ENCODE data around the gene PSMB8. TPM values are rescaled to one million over a fixed set of nuclear protein-coding genes. Genes with fewer than 3 reads are reported as not detected.
A peak's percentile ranks its signal among the peaks of the same experiment; 100 is the strongest.

PSMB8 gene
- total RNA-seq, 1 donor from 2014 or later, result 358 TPM

DNA sequence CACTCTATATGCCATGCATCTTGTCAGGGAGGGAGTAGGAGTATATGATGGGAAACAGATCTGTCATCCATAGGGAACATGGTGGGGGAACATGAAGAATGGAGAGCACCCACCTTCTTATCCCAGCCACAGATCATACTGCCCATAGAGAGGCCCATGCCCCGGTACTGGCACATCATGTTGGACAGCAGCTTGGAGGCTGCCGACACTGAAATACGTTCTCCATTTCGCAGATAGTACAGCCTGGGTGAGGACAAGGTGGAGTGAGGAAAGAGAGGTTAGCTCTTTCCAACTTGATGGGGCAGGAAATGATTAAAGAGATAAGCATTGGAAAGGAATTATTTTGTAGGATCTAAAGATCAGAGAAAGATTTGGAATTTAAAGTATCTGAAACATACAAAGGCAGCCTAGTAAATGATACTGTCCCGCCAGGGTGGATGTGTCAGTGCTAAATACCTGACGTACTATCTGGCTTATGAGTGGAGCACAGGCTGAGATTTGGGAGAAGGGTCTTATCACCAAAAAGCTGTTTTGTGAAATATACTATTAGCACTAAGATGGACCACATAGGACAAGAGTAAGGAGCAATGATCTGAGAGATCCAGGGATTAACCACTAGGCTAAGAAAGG, 1.7 kb downstream of the PSMB8 start:
- H3K9me3 Mint-ChIP-seq, result no peaks in the 10 kb centered on the region
- H3K27me3 Mint-ChIP-seq (ENCODE audit: insufficient read depth), result no peaks in the 10 kb centered on the region
- DNase-seq (ENCODE audit: low spot score), result no peak
- peak overlapping the region; percentile 93 for H3K4me3 Mint-ChIP-seq
- peaks cover 70% of the 10 kb centered on the region for H3K4me1 Mint-ChIP-seq (ENCODE audit: low read depth)
- peak overlapping the region; percentile 88 for H3K27ac Mint-ChIP-seq
- intact Hi-C loops (cut with micrococcal nuclease), result loop anchor here (5.0 to 10.0 kb wide), 3 partner anchors 470 to 1190 kb away; partner anchors contain the start of genes BAG6, CUTA, PHF1 and TAPBP
- peaks cover 70% of the 10 kb centered on the region for H3K36me3 Mint-ChIP-seq (ENCODE audit: low read depth)

GRCh38 chr6:32840604-32841246, 3.1 kb downstream of the PSMB8 start:
- no peaks in the 10 kb centered on the region for H3K9me3 Mint-ChIP-seq
- H3K4me1 Mint-ChIP-seq (ENCODE audit: low read depth), result peaks cover 70% of the 10 kb centered on the region
- intact Hi-C loops (cut with micrococcal nuclease), result loop anchor here (5.0 to 10.0 kb wide), 3 partner anchors 472 to 1188 kb away; partner anchors contain the start of genes BAG6, CUTA, PHF1 and TAPBP
- no peaks in the 10 kb centered on the region for H3K27me3 Mint-ChIP-seq (ENCODE audit: insufficient read depth)
- H3K36me3 Mint-ChIP-seq (ENCODE audit: low read depth), result peaks cover 70% of the 10 kb centered on the region
- peak overlapping the region; percentile 88 for H3K27ac Mint-ChIP-seq
- peak overlapping the region; percentile 93 for H3K4me3 Mint-ChIP-seq
- peak; percentile 25 for DNase-seq (ENCODE audit: low spot score)

- Mint-ChIP-seq H3K27me3 (ENCODE audit: insufficient read depth) (no peaks in the 10 kb centered on the region), H3K36me3 (ENCODE audit: low read depth) (peaks cover 72% of the 10 kb centered on the region), H3K4me3 (peak overlapping the region; percentile 79), H3K4me1 (ENCODE audit: low read depth) (peaks cover 77% of the 10 kb centered on the region), H3K27ac (peak overlapping the region; percentile 89), H3K9me3 (no peaks in the 10 kb centered on the region)
- intact Hi-C loops (cut with micrococcal nuclease), result loop anchor here (2.0 kb wide), 1 partner anchor 55 kb away; no protein-coding TSS in a partner anchor
- DNase-seq (ENCODE audit: low spot score), result no peak
Measured at GRCh38 chr6:32839356-32839755, 4.5 kb downstream of the PSMB8 start.

DNA sequence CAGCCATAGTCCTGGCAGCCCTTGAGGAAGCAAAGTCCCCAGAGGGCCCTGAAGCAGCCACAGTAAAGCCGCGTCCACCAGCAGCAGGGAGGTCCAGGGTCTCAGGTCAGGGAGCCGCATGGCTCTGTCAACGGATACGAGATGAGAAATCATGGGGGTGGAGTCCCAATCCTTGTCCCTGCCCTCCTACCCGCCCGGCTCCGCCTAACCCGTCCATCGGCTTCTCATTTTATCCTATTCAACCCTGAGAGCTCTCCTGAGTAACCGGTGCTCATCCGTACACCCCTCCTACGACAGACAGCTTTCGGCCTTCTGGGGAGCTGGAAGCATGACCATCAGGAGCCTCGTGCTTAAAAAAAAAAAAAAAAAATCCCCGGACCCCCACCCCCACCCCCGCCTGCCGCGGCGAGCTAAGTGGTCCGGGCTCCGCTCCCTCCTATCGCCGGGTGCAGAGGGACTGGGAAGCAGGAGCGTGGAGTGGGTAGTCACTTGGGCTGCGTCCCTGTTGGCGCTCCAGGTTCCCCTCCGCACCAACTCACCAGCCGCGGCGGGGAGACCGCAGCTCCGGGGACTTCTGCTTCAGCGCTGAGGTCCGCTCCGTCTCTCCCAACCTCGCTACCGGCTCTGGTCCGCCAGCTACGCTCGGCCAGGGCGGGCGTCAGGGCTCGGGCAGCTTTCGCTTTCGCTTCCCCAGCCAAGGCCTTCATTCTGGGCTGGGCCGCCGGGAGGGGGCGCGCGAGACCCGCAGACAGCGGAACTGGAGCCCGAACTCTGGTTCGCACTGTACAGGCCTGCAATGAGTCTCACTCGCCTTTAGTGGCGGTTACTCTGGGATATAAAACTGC, 5.5 kb downstream of the PSMB8 start, which contains the start of gene TAP2:
Gene TAP2 (minus strand): TSS at position 626 of the 845 bp plus-strand sequence. CDS start 506 bp downstream, at position 120.
- Mint-ChIP-seq H3K36me3 (ENCODE audit: low read depth) (peaks cover 76% of the 10 kb centered on the region), H3K27ac (peak within 1 kb of the TSS; percentile 89), H3K27me3 (ENCODE audit: insufficient read depth) (no peaks in the 10 kb centered on the region), H3K4me3 (peak within 1 kb of the TSS; percentile 79), H3K4me1 (ENCODE audit: low read depth) (peaks cover 87% of the 10 kb centered on the region), H3K9me3 (no peaks in the 10 kb centered on the region)
- peak; percentile 97 for DNase-seq (ENCODE audit: low spot score)
- intact Hi-C loops (cut with micrococcal nuclease), result loop anchor here (1.0 to 2.0 kb wide), 4 partner anchors 16 to 133 kb away; partner anchors contain the start of gene PSMB9

GRCh38 chr6:32837651-32838113, 6.2 kb downstream of the PSMB8 start:
- Mint-ChIP-seq H3K4me3 (peak overlapping the region; percentile 79), H3K36me3 (ENCODE audit: low read depth) (peaks cover 76% of the 10 kb centered on the region), H3K27me3 (ENCODE audit: insufficient read depth) (no peaks in the 10 kb centered on the region), H3K27ac (peak overlapping the region; percentile 72), H3K4me1 (ENCODE audit: low read depth) (peaks cover 88% of the 10 kb centered on the region), H3K9me3 (no peaks in the 10 kb centered on the region)
- intact Hi-C loops (cut with micrococcal nuclease), result loop anchor here (1.0 to 2.0 kb wide), 4 partner anchors 17 to 134 kb away; partner anchors contain the start of gene PSMB9
- DNase-seq (ENCODE audit: low spot score), result no peak

GRCh38 chr6:32836873-32837272, 7.0 kb downstream of the PSMB8 start:
- Mint-ChIP-seq H3K4me1 (ENCODE audit: low read depth) (peaks cover 88% of the 10 kb centered on the region), H3K27ac (peak overlapping the region; percentile 72), H3K4me3 (peak overlapping the region; percentile 79), H3K36me3 (ENCODE audit: low read depth) (peaks cover 75% of the 10 kb centered on the region), H3K9me3 (no peaks in the 10 kb centered on the region), H3K27me3 (ENCODE audit: insufficient read depth) (no peaks in the 10 kb centered on the region)
- intact Hi-C loops (cut with micrococcal nuclease), result no loop called here
- DNase-seq (ENCODE audit: low spot score), result no peak

DNA sequence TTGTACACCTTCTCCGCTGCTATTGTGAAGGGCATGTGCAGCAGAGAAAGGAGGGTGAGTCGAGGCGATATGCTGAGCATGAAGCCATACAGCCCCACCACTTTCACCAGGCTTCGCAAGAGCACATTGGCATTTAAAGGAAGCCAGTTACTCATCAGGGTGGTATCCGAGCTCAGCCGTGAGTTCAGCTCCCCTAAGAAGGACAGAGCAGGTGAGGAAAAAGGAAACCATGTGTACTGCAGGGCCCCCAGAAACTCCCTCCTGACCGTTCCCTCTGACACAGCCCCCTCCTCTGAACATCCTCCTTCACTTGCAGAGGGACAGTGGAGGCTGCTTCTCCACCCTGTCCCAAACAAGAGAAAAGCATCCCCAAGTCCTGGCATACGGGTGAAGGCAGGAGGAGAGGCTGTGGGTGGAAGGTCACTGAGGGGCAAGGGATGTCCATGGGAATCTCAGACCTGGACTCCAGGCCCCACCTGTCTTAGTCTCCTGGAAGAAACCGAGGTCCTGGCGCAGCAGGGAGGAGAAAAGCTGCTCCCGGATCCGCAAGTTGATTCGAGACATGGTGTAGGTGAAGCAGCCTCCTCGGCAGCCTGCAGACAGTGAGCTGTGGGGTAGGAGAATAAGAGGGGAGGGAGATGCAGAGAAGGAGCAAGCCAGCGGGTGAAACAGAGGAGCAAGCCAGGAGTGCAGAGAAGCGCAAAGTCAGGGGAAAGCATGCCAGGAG, 8.5 kb downstream of the PSMB8 start:
- peak overlapping the region; percentile 79 for H3K4me3 Mint-ChIP-seq
- H3K27me3 Mint-ChIP-seq (ENCODE audit: insufficient read depth), result no peaks in the 10 kb centered on the region
- intact Hi-C loops (cut with micrococcal nuclease), result no loop called here

DNA sequence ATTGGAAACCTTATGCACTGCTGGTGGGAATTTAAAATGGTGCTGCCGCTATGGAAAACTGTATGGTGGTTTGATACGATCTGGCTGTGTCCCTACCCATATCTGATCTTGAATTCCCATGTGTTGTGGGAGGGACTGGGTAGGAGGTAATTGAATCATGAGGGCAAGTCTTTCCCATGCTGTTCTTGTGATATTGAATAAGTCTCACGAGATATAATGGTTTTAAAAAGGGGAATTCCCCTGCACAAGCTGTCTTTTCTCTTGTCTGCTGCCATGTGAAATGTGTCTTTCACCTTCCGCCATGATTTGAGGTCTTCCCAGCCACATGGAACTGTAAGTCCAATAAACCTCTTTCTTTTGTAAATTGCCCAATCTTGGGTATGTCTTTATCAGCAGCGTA, 10.2 kb downstream of the PSMB8 start:
- intact Hi-C loops (cut with micrococcal nuclease), result no loop called here
- H3K27ac Mint-ChIP-seq, result peak overlapping the region; percentile 5
- H3K4me1 Mint-ChIP-seq (ENCODE audit: low read depth), result peaks cover 81% of the 10 kb centered on the region
- no peaks in the 10 kb centered on the region for H3K9me3 Mint-ChIP-seq
- peaks cover 82% of the 10 kb centered on the region for H3K36me3 Mint-ChIP-seq (ENCODE audit: low read depth)
- peak overlapping the region; percentile 34 for H3K4me3 Mint-ChIP-seq
- no peak for DNase-seq (ENCODE audit: low spot score)
- H3K27me3 Mint-ChIP-seq (ENCODE audit: insufficient read depth), result no peaks in the 10 kb centered on the region

More for the DNA sequence above, 8.5 kb downstream of the PSMB8 start:
- no peak for DNase-seq (ENCODE audit: low spot score)
- Mint-ChIP-seq H3K9me3 (no peaks in the 10 kb centered on the region), H3K27ac (peak overlapping the region; percentile 24), H3K36me3 (ENCODE audit: low read depth) (peaks cover 74% of the 10 kb centered on the region), H3K4me1 (ENCODE audit: low read depth) (peaks cover 88% of the 10 kb centered on the region)

- H3K36me3 Mint-ChIP-seq (ENCODE audit: low read depth), result peaks cover 89% of the 10 kb centered on the region
- no peak overlapping the region for H3K27ac Mint-ChIP-seq
Measured at GRCh38 chr6:32832535-32832934, 11.3 kb downstream of the PSMB8 start.

DNA sequence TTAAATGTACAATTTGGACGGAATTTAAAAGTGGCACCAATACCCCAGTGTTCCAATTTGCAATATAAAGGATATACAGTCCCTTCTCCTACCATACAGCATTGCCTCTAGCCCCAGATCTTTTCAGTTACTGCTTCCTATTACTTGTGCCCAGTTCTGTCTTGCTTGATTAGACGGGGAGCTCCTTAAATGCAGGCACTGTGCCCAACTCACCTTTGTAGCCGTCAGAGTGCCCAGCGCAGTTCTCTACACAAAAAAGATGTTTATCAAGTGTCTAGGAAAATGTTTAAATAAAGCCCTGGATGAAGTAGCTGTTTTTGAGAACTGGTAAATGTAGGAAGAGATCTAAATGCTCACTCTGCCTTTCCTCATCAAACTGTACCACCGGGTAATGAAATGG, 12.9 kb downstream of the PSMB8 start:
- H3K27ac Mint-ChIP-seq, result peak overlapping the region; percentile 20
- H3K4me3 Mint-ChIP-seq, result no peak overlapping the region
- H3K36me3 Mint-ChIP-seq (ENCODE audit: low read depth), result peaks cover 85% of the 10 kb centered on the region
- intact Hi-C loops (cut with micrococcal nuclease), result no loop called here
- no peak for DNase-seq (ENCODE audit: low spot score)
- H3K9me3 Mint-ChIP-seq, result no peaks in the 10 kb centered on the region
- peaks cover 88% of the 10 kb centered on the region for H3K4me1 Mint-ChIP-seq (ENCODE audit: low read depth)
- H3K27me3 Mint-ChIP-seq (ENCODE audit: insufficient read depth), result no peaks in the 10 kb centered on the region

More at GRCh38 chr6:32832535-32832934, 11.3 kb downstream of the PSMB8 start:
- H3K9me3 Mint-ChIP-seq, result no peaks in the 10 kb centered on the region
- no peaks in the 10 kb centered on the region for H3K27me3 Mint-ChIP-seq (ENCODE audit: insufficient read depth)
- peaks cover 88% of the 10 kb centered on the region for H3K4me1 Mint-ChIP-seq (ENCODE audit: low read depth)
- H3K4me3 Mint-ChIP-seq, result no peak overlapping the region
- DNase-seq (ENCODE audit: low spot score), result no peak
- intact Hi-C loops (cut with micrococcal nuclease), result no loop called here

DNA sequence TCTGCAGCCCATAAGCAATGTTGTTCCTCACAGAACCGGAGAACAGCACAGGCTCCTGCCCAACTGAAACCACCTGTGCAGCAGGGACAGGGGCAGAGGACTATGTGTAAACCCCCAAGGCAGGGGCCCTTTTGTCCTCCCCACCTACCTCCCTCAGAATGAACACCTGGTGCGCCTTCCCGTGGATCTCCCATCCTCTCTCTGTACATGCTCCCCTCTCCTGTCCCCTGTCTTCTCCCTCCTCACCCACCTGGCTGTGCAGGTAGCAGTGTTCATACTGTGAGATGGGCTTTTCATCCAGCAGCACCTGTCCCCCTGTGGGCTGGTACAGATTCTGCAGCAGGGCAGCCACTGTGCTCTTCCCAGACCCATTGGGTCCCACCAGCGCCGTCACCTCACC, 13.8 kb downstream of the PSMB8 start:
- H3K9me3 Mint-ChIP-seq, result no peaks in the 10 kb centered on the region
- intact Hi-C loops (cut with micrococcal nuclease), result no loop called here
- H3K36me3 Mint-ChIP-seq (ENCODE audit: low read depth), result peaks cover 76% of the 10 kb centered on the region
- DNase-seq (ENCODE audit: low spot score), result no peak
- peaks cover 81% of the 10 kb centered on the region for H3K4me1 Mint-ChIP-seq (ENCODE audit: low read depth)
- no peak overlapping the region for H3K4me3 Mint-ChIP-seq
- no peaks in the 10 kb centered on the region for H3K27me3 Mint-ChIP-seq (ENCODE audit: insufficient read depth)
- peak overlapping the region; percentile 8 for H3K27ac Mint-ChIP-seq

DNA sequence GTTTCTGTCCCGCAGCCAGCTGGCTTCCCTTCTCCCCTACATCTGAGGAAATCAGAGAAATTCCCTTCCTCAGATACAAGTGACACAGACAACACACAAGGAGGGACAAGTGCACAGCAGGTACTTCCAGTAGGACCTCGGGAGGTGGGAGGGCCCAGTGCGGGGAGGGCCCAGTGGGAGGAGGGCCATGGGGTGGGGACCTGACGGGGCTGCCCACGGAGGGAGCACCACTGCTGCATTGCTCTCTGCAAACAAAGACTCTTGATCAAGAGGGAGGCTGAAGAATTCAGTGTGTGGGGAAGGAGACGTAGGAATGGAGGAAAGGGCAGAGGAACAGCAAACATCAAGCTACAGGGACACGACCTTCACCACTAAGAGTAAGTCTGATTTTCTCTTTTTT, 14.4 kb downstream of the PSMB8 start:
- H3K36me3 Mint-ChIP-seq (ENCODE audit: low read depth), result peaks cover 70% of the 10 kb centered on the region
- H3K4me3 Mint-ChIP-seq, result no peak overlapping the region
- peaks cover 76% of the 10 kb centered on the region for H3K4me1 Mint-ChIP-seq (ENCODE audit: low read depth)
- H3K27me3 Mint-ChIP-seq (ENCODE audit: insufficient read depth), result no peaks in the 10 kb centered on the region
- intact Hi-C loops (cut with micrococcal nuclease), result no loop called here
- H3K27ac Mint-ChIP-seq, result no peak overlapping the region
- no peaks in the 10 kb centered on the region for H3K9me3 Mint-ChIP-seq
- no peak for DNase-seq (ENCODE audit: low spot score)
